Esophagus muscularis mucosa (tissue), 3 donors: ENCODE results near the gene DUSP16.

Source experiments
- POLR2A ChIP-seq: fragments of 450-650 bp; IDR thresholded peaks from one replicate; pipeline ENCODE4 v1.6.1; 2017; ENCODE audit warnings: antibody characterized with exemption, moderate library complexity, mild to moderate bottlenecking, low read depth
- POLR2AphosphoS5 ChIP-seq, 2 donors: sonication (generic); formaldehyde crosslinking; IDR thresholded peaks; one replicate each; pipeline ENCODE4 v1.6.1; 2017; ENCODE audit warnings: antibody characterized with exemption in 2 of 2
- TF ChIP-seq, protein P1 (sequence below), 3 experiments: fragments of 200-600 bp in 2 of 3; fragments of 450-650 bp in 1 of 3; sonication (generic) in 2 of 3; IDR thresholded peaks; one replicate each; pipeline ENCODE4 v1.5.1; 2017 to 2019; ENCODE audit warnings: antibody characterized with exemption in 3 of 3, mild to moderate bottlenecking in 2 of 3, moderate library complexity in 1 of 3

GRCh38 chr12:12487490-12487889 lies 75.2 kb downstream of the DUSP16 start:
- TF ChIP-seq, protein P1, sequence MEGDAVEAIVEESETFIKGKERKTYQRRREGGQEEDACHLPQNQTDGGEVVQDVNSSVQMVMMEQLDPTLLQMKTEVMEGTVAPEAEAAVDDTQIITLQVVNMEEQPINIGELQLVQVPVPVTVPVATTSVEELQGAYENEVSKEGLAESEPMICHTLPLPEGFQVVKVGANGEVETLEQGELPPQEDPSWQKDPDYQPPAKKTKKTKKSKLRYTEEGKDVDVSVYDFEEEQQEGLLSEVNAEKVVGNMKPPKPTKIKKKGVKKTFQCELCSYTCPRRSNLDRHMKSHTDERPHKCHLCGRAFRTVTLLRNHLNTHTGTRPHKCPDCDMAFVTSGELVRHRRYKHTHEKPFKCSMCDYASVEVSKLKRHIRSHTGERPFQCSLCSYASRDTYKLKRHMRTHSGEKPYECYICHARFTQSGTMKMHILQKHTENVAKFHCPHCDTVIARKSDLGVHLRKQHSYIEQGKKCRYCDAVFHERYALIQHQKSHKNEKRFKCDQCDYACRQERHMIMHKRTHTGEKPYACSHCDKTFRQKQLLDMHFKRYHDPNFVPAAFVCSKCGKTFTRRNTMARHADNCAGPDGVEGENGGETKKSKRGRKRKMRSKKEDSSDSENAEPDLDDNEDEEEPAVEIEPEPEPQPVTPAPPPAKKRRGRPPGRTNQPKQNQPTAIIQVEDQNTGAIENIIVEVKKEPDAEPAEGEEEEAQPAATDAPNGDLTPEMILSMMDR (IDR thresholded peaks at IDR 0.05), result no peak
- TF ChIP-seq POLR2A (no peak), POLR2AphosphoS5 (IDR thresholded peaks at IDR 0.05) (no peak)
